OCI-LY7 (cell line): ENCODE results near the gene CTSE.
"Not testable (repeated sequence)": the region's sequence is repeated elsewhere in the genome, so short reads cannot be mapped to it uniquely, and the experiment has no call there.

ENCODE experiments used
- CTCF ChIP-seq: fragments of 200-600 bp; sonication (generic); conservative IDR thresholded peaks from 2 replicates; pipeline ENCODE4 v1.5.1; 2014; ENCODE audit warnings: mild to moderate bottlenecking, antibody characterized with exemption, low read length, moderate library complexity, mixed read lengths
- EZH2phosphoT487 ChIP-seq: fragments of 200-600 bp; sonication (generic); IDR thresholded peaks from 2 replicates; pipeline ENCODE4 v1.6.1; 2018; ENCODE audit warnings: low read depth, borderline replicate concordance, mild to moderate bottlenecking, mixed run types, antibody characterized with exemption, low read length, moderate library complexity, mixed read lengths

- not testable (repeated sequence) for TF ChIP-seq CTCF, EZH2phosphoT487
Observed at GRCh38 chr1:205996641-205997040, 27.1 kb downstream of the CTSE start.
